B cell (primary cell): ENCODE results near the gene BCKDK. TPM values are rescaled to one million over a fixed set of nuclear protein-coding genes. Genes with fewer than 3 reads are reported as not detected.
"Not testable (repeated sequence)": the region's sequence is repeated elsewhere in the genome, so short reads cannot be mapped to it uniquely, and the experiment has no call there.

Experiments
- ATAC-seq: fragments of 200-7000 bp; cut with Tn5 transposase; one replicate; pipeline ENCODE4 v1.10.0; 2021; ENCODE audit warnings: low read depth, mild to moderate bottlenecking, moderate number of reproducible peaks, moderate library complexity
- CTCF ChIA-PET: fragments of 350-600 bp; sonication (Branson Sonifier 250); formaldehyde crosslinking; loops from one replicate; lab custom pipeline; 2021; ENCODE audit warnings: antibody characterized with exemption, inconsistent platforms; lab: Charles Lee
- POLR2A ChIA-PET: fragments of 350-600 bp; sonication (Branson Sonifier 250); formaldehyde crosslinking; loops from one replicate; lab custom pipeline; 2021; ENCODE audit warnings: antibody characterized with exemption; lab: Charles Lee
- DNase-seq: peaks from one replicate; pipeline ENCODE4 v3.0.0; 2013
- H2AFZ ChIP-seq: 2 replicates; pipeline ENCODE4 v1.6.1; 2012; ENCODE audit warnings: mild to moderate bottlenecking, low read depth, low read length; ENCODE audit not compliant: insufficient read depth, poor library complexity, severe bottlenecking
- H3K27ac ChIP-seq, 2 donors: 1 replicate in 1 of 2; 2 replicates in 1 of 2; pipeline ENCODE4 v1.5.1; 2012 to 2013; ENCODE audit warnings: low read length in 2 of 2, mild to moderate bottlenecking in 2 of 2, moderate library complexity in 1 of 2
- H3K27me3 ChIP-seq, 4 experiments: fragments of 200-600 bp in 1 of 4; sonication (generic) in 1 of 4; replicated peaks in 1 of 4; 1 replicate in 2 of 4; 2 replicates in 2 of 4; pipeline versions ENCODE4 v1.6.1 to v1.7.0; 2013 to 2016; ENCODE audit warnings: low read length in 3 of 4, mild to moderate bottlenecking in 2 of 4, mixed read lengths in 1 of 4, moderate library complexity in 1 of 4; ENCODE audit not compliant: insufficient read depth in 4 of 4, control insufficient read depth in 3 of 4; ENCODE audit errors: control extremely low read depth in 1 of 4
- H3K36me3 ChIP-seq, 2 experiments: replicated peaks in 1 of 2; 1 replicate in 1 of 2; 2 replicates in 1 of 2; pipeline versions ENCODE4 v1.6.1 to v1.7.1; 2013; ENCODE audit warnings: low read length in 1 of 2; ENCODE audit not compliant: insufficient read depth in 2 of 2, control insufficient read depth in 1 of 2; ENCODE audit errors: control extremely low read depth in 1 of 2, extremely low read depth in 1 of 2
- H3K4me1 ChIP-seq, 2 donors: fragments of 200-600 bp in 1 of 2; sonication (generic) in 1 of 2; 1 replicate in 1 of 2; 2 replicates in 1 of 2; pipeline versions ENCODE4 v1.5.1 to v1.6.1; 2013 to 2017; ENCODE audit warnings: low read length in 2 of 2; ENCODE audit not compliant: control insufficient read depth in 2 of 2, insufficient read depth in 2 of 2
- H3K4me2 ChIP-seq: replicated peaks from 2 replicates; pipeline ENCODE3; 2012; ENCODE audit warnings: mild to moderate bottlenecking, low read depth, low read length; ENCODE audit not compliant: poor library complexity, severe bottlenecking
- H3K4me3 ChIP-seq, 5 experiments: fragments of 200-600 bp in 1 of 5; sonication (generic) in 1 of 5; 1 replicate in 3 of 5; 2 replicates in 2 of 5; pipeline versions ENCODE4 v1.5.1 to v1.7.0; 2011 to 2016; ENCODE audit warnings: low read length in 4 of 5, mild to moderate bottlenecking in 4 of 5, low read depth in 2 of 5, control low read depth in 1 of 5, moderate library complexity in 1 of 5; ENCODE audit not compliant: insufficient read depth in 1 of 5; ENCODE audit errors: control extremely low read depth in 1 of 5, extremely low read depth in 1 of 5
- H3K79me2 ChIP-seq: fragments of 200-600 bp; sonication (generic); one replicate; pipeline ENCODE4 v1.6.0; 2016; ENCODE audit warnings: low read length; ENCODE audit not compliant: control insufficient read depth, insufficient read depth
- H3K9ac ChIP-seq: fragments of 200-600 bp; sonication (generic); 2 replicates; pipeline ENCODE4 v1.6.1; 2017; ENCODE audit warnings: mild to moderate bottlenecking, low read length, moderate library complexity
- H3K9me3 ChIP-seq, 3 donors: one replicate each; pipeline versions ENCODE4 v1.6.1 to v1.7.1; 2013; ENCODE audit warnings: low read length in 2 of 3; ENCODE audit not compliant: control insufficient read depth in 2 of 3, insufficient read depth in 1 of 3; ENCODE audit errors: control extremely low read depth in 1 of 3
- H4K20me1 ChIP-seq: 2 replicates; pipeline ENCODE4 v1.6.0; 2012; ENCODE audit warnings: mild to moderate bottlenecking, low read length; ENCODE audit not compliant: insufficient read depth, control insufficient read depth, poor library complexity, severe bottlenecking
- H3K27ac Mint-ChIP-seq: one replicate; pipeline ENCODE4 v1.8.0; 2021; ENCODE audit warnings: mixed read lengths
- H3K27me3 Mint-ChIP-seq: one replicate; pipeline ENCODE4 v1.8.0; 2021; ENCODE audit warnings: mixed read lengths
- H3K4me1 Mint-ChIP-seq: one replicate; pipeline ENCODE4 v1.8.0; 2021; ENCODE audit warnings: mixed read lengths
- H3K4me3 Mint-ChIP-seq: one replicate; pipeline ENCODE4 v1.8.0; 2021; ENCODE audit warnings: mixed read lengths
- H3K9me3 Mint-ChIP-seq: one replicate; pipeline ENCODE4 v1.8.0; 2022; ENCODE audit warnings: mixed read lengths; ENCODE audit not compliant: insufficient read depth
- EZH2 ChIP-seq: IDR thresholded peaks from 2 replicates; pipeline ENCODE4 v1.6.1; 2012; ENCODE audit warnings: borderline replicate concordance, low read depth, mild to moderate bottlenecking, moderate library complexity, low read length; ENCODE audit not compliant: insufficient read depth, poor library complexity, severe bottlenecking
- WGBS: methylation state at CpG from one replicate; pipeline ENCODE4 v1.1.5; 2013; ENCODE audit warnings: missing lambda C conversion rate; ENCODE audit not compliant: insufficient coverage; 5-methylcytosine and 5-hydroxymethylcytosine counted together
- intact Hi-C: fragments of 100-400 bp; cut with micrococcal nuclease; formaldehyde crosslinking; loops from one replicate; pipeline ENCODE4 v1.10.0; 2022
- polyA plus RNA-seq: library from polyadenylated mRNA; depleted of rRNA; stranded (reverse); fragments of >200 nt; gene quantifications from 2 replicates; pipeline ENCODE4 v1.2.3, GENCODE V29; 2012
- total RNA-seq, 2 donors: library from RNA; stranded (reverse); fragments of 120-200 nt in 1 of 2; gene quantifications; 1 replicate in 1 of 2; 2 replicates in 1 of 2; pipeline versions ENCODE4 v1.2.3 to v1.2.4, GENCODE V29; 2013 to 2022
- TF ChIP-seq, protein P1 (sequence below): fragments of 200-600 bp; IDR thresholded peaks from one replicate; pipeline ENCODE4 v1.8.0; 2022; ENCODE audit warnings: antibody characterized with exemption, mild to moderate bottlenecking

Gene BCKDK
- total and polyA plus RNA-seq, 2 donors (not counting 1 experiment from before 2014, with no cell fraction given) = 24.7 to 27.6 TPM

DNA sequence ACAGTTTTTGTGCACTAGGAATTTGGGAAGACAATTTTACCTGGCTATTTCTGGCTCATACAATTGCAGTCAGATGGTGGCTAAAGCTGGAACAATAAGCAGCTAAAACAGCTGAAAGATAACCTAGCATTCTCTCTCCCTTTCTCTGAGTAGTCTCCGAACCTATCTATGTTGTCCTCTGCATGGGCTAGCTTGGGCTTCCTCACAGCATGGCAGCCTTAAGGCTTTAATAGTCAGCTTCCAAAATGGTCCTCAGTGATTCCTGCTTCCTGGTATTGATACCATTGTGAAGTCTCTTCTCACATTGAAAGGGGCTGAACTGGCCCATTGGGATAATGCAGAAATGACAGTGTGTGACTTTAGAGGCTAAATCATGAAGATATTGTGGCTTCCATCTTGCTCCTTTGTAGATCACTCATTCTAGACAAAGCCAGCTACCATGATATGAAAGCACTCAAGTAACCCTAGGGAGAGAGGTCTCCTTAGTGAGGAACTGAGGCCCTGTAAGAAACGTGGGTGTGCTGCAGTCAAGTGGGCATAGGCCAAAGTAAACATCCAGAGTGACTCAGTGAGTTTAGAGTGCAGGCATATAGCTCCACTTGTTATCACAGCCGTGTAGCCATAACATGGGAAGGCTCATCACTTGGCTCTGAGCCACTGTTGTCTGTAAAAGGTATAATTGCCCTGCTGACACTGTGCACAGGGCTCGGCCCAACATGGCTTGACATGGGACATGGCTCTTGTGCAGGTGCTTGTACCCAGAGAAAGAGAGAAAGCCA lies 8.1 kb upstream of the BCKDK start:
- H3K27me3 Mint-ChIP-seq = no peaks in the 10 kb centered on the region
- no peaks in the 10 kb centered on the region for H3K27me3 ChIP-seq
- H2AFZ ChIP-seq = no peak overlapping the region
- TF ChIP-seq, protein P1, sequence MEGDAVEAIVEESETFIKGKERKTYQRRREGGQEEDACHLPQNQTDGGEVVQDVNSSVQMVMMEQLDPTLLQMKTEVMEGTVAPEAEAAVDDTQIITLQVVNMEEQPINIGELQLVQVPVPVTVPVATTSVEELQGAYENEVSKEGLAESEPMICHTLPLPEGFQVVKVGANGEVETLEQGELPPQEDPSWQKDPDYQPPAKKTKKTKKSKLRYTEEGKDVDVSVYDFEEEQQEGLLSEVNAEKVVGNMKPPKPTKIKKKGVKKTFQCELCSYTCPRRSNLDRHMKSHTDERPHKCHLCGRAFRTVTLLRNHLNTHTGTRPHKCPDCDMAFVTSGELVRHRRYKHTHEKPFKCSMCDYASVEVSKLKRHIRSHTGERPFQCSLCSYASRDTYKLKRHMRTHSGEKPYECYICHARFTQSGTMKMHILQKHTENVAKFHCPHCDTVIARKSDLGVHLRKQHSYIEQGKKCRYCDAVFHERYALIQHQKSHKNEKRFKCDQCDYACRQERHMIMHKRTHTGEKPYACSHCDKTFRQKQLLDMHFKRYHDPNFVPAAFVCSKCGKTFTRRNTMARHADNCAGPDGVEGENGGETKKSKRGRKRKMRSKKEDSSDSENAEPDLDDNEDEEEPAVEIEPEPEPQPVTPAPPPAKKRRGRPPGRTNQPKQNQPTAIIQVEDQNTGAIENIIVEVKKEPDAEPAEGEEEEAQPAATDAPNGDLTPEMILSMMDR = no peak
- no peak for TF ChIP-seq EZH2
- H3K4me2 ChIP-seq = no peak overlapping the region
- peaks cover 8 to 13% of the 10 kb centered on the region in 2 donors for H3K4me1 ChIP-seq
- H3K9ac ChIP-seq = no peak overlapping the region
- no peaks in the 10 kb centered on the region for H3K79me2 ChIP-seq
- ATAC-seq (no peak), DNase-seq (no peak)
- H3K27ac Mint-ChIP-seq = no peak overlapping the region
- H3K36me3 ChIP-seq = no peaks in the 10 kb centered on the region
- H4K20me1 ChIP-seq = no peaks in the 10 kb centered on the region
- no peak overlapping the region for H3K4me3 Mint-ChIP-seq
- POLR2A ChIA-PET = no interaction called here
- no peaks in the 10 kb centered on the region for H3K9me3 ChIP-seq
- 83% methylated on average over 4 of the region's 4 CpGs for WGBS
- CTCF ChIA-PET = interaction anchor here (0.6 kb wide), 1 partner anchor 45 kb away, joined by 3 read pairs; no protein-coding TSS in a partner anchor
- no peak overlapping the region for H3K4me3 ChIP-seq
- no peak overlapping the region for H3K27ac ChIP-seq
- peaks cover 10% of the 10 kb centered on the region for H3K4me1 Mint-ChIP-seq
- H3K9me3 Mint-ChIP-seq = no peaks in the 10 kb centered on the region
- intact Hi-C loops = loop anchor here (10.0 kb wide), 1 partner anchor 85 kb away; the partner anchor contains the start of gene FUS

DNA sequence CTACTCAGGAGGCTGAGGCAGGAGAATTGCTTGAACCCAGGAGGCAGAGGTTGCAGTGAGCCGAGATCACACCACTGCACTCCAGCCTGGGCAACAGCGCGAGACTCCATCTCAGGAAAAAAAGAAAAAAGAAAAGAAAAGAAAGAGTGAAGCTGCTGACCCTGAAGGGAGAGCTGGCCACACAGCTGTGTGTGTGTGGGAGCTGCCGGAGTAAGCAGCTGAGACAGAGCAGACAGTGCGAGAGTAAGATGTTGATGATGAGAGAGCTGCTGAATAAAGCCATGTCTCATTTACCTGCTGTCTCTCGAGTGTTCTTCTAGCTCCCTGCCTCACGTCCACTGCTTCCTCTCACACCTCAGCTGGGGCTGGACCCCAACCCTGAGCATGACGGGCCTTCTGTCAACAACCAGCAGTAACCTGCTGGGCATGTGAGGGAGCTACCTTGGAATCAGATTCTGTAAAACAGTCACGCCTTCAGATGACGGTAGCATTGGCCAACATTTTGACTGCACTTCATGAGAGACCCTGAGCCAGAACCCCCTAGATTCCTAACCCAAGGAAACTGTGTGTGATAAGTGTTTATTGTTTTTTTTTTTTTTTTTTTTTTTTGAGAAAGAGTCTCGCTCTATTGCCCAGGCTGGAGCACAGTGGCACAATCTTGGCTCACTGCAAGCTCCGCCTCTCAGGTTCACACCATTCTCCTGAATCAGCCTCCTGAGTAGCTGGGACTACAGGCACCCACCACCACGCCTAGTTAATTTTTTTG lies 7.1 kb upstream of the BCKDK start:
- H3K27me3 ChIP-seq, ATAC-seq, H2AFZ ChIP-seq, H3K4me1 Mint-ChIP-seq, H3K4me1 ChIP-seq, H3K79me2 ChIP-seq, H3K27ac ChIP-seq, H3K9me3 ChIP-seq, H3K4me3 Mint-ChIP-seq, H3K4me3 ChIP-seq, H3K27ac Mint-ChIP-seq, H3K27me3 Mint-ChIP-seq, H3K36me3 ChIP-seq, H3K9me3 Mint-ChIP-seq, H3K4me2 ChIP-seq, H4K20me1 ChIP-seq, H3K9ac ChIP-seq, DNase-seq: not testable (repeated sequence)
- 98% methylated on average over 7 of the region's 13 CpGs for WGBS
- ChIA-PET CTCF (interaction anchor here (0.6 to 0.7 kb wide), 3 partner anchors 17 to 46 kb away, joined by 3 read pairs; no protein-coding TSS in a partner anchor), POLR2A (interaction anchor here (0.7 kb wide), 2 partner anchors 27 to 199 kb away, joined by 6 to 7 read pairs; no protein-coding TSS in a partner anchor)
- intact Hi-C loops = loop anchor here (10.0 kb wide), 1 partner anchor 84 kb away; the partner anchor contains the start of gene FUS
